ENCODE results near the gene DNAJC6.

The DNAJC6 gene

DNA sequence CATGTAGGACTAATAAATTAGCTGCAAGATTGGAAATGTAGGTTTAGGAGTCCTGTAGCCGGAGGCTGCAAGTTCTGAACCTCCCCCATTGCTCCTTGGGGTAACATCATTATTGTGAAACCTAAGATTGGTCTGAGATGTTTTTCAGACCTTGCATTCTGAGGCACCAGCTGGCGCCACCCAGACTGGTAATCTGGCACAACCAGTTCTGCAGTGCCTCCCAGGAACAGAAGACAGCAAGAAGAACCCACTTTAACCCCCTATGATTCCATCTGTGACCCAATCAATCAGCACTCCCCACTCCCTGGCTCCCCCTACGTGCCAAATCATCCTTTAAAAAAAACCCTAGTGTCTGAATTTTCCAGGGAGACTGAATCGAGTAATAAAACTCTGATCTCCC is 11.6 kb upstream of the DNAJC6 start:
- no peak for DNase-seq

DNA sequence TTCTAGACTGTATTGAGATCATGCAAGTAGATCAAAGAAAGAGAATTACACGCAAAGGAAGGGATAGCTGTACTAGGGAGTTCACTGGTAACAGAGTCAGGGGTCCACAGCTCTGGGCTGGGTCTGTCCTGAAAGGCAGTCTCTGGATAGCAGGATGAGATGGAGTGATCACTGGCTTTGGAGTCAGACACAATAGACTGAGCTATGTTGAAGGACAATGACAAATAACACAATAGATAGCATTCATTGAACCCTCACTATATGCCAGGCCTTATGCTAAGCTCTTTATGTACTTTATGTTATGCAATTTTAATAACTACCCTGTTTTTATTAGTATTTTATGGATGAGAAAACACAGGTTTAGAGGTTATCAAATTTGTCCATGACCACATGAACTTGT is 10.0 kb upstream of the DNAJC6 start:
- DNase-seq: no peak

DNA sequence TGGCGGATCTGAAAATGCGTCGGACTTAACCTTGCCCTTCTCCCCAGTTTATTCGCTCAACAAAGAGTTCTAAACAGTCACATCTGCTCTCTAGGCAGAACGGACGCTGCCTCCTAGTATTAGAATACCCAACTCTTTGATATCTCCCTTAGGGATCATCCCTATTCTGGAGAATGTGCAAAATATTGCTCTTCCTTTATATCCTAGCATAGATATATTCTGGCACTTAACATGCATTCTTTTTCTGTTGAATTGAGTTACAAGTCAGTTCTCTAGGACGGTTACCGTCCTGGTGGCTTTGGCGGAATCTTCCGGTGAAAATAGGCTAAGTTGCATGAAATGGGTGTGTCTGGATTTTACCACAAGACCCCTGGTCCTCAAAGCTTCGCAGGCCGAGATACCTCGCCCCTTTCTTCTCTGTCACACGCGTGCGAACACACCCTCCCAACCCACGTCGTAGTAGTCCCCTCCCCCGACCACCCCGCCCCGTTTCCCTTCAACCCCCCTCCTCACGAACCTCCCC is 501 bp upstream of the DNAJC6 start:
- no peak for DNase-seq

DNA sequence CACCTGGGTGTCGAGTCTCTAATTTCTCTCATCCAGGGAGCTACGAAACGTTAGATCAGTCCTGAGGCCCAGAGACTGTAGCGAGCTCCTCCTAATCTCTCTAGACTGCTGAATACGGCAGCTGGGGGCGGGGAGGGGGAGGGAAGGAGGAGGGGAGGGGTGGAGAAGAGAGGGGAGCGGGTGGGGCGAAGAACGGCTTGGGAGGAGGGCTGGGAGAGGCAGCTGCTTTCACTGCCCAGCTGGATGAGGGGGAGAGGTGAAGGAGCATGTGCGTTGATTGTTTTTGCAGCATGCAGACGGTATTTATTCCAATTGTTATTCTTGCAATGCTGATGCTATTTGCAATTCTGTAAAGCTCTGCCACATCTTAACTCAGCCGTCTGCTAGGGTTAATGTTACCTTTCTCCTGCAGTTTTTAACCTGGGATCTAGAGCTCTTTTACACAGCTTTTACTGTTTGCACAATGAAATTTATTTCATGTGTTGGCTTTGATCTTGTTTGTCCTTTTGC is 790 bp downstream of the DNAJC6 start:
- peak; percentile 80 for DNase-seq

DNA sequence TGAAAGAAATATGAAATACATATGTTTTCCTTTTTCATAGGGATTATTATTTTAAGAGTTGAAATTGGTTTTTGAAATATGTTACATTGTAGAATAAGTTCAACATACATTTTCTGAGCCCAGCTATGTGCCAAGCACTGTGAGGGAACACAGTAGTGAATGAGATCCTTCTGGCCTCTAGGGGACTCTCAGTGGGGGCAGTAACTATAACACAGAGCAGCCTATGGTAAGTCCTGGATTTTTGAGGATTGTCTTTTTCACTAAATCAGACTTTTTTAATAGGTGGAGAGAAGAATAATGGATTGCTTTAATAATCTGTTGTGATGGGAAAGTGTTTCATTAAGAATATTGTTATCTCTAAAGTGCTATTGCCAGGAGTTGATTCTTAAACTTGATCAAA is 2.4 kb downstream of the DNAJC6 start:
- DNase-seq: no peak

DNA sequence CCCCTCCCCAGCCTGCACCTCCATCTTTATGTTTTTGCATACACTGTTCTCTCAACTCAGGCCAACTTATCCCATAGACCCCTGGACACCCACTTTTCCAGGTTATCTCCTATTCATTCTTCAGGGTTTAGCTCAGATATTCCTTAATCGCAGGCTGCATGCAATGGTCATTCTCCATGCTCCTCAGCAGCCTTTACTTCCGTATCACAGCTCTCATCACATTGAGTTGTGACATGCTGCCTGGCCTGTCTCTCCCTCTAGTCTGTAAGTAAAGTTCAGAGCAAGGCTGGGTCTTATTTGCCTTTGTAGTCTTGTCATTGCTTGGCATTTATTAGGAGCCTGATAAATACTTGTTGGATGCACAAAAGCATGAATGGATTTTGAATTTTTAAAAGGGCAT is 6.9 kb downstream of the DNAJC6 start:
- no peak for DNase-seq

DNA sequence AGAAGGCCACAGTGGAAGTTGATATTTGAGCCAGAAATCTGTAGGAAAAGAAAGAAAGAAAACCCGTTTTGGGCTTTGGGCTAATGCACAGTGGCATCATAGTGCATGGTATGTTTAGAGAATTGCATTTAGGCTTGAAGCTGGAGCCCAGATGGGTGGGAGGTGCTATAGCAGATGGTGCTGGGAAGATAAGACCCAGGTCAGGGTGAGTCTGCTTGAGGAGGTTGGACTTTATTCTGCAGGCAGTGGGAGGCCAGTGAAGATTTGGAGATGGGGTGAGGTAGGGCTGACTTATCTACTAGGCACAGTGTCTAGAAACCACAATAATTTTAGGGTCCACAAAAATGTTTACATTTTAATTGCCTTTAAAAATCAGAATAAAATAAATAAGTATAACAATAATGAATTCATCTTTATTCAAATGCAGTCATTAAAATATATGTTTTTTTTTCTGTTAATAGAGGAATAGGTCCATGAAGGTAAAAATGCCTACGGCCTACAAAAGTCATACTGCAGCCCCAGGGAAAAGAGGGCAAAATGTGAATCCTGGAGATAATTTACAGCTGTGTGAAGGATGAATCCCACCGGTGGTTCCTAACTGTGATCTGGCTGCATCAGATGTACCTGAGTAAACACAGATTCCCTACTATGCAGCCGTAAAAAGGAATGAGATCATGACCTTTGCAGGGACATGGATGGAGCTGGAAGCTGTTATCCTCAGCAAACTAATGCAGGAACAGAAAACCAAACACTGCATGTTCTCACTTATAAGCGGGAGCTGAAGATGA is 8.7 kb downstream of the DNAJC6 start:
- DNase-seq: no peak

DNA sequence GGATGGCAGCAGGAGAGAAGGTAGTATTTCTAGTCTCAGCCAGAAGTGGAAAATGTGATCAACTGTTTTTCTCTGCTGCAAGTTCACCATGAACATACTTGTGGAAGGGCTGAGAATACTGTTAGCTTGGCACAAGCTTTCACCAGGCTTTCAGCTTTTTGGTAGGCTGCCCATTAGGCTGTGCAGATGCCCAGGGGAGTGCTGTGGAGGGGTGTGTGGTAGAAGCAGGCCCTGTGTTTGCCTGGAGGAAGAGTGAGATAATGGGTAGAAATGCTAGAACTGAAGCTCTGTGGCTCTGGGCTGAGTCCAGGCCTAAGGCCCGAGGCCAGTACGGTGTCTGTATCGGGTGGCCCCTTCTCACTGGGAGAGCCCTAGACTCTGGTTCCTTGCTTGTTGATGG is 9.8 kb downstream of the DNAJC6 start:
- DNase-seq: no peak

DNA sequence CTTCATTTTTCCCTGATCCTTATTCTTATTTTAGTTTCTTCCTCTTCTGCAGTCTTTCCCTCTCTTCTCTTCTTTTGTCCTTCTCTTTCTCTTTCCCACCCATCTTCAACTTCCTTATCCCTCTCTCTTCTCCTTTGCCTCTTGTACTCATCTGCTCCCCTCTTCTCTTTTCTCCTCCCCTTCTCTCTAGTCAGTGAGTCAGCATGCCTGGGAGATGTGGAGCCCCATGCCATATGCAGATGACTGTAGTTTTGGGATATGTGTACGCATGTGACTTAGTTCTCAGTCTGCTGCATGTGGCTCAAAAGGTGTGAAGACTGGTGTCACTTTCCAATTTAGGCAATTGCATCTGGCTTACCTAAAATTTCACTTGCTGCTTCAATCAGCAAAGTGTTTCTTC is 10.4 kb downstream of the DNAJC6 start:
- DNase-seq: no peak

DNA sequence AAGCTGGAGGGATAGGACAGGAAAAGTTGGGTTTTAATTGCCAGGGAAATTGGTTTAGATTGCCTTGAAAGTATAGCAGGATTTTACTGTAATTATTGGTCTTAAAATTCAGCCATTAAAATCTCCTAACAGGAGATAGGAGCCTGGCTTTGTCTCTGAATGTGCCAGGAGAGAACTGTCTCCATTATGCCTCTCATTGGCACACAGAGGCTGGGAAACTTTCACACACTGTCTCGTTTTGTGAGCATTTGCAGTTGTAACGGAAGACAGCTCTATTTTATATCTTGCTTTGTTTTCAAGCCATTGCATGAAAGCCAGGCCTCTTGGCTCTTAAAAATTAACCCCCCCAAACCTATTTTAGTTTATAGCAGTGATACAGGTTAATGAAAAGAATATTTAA is 12.5 kb downstream of the DNAJC6 start:
- DNase-seq: no peak

DNA sequence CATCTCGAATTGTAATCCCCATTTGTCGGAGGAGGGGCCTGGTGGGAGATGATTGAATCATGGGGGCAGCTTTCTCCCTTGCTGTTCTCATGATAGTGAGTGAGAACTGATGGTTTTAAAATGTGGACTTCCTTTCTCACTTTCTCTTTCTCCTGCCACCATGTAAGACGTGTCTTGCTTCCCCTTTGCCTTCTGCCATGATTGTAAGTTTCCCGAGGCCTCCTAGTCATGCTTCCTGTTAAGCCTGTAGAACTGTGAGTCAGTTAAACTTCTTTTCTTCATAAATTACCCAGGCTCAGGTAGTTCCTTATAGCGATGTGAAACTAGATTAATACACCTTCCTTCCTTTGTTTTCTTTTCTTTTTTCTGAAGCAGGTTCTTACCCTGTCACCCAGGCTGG is 13.9 kb downstream of the DNAJC6 start:
- DNase-seq: no peak

DNA sequence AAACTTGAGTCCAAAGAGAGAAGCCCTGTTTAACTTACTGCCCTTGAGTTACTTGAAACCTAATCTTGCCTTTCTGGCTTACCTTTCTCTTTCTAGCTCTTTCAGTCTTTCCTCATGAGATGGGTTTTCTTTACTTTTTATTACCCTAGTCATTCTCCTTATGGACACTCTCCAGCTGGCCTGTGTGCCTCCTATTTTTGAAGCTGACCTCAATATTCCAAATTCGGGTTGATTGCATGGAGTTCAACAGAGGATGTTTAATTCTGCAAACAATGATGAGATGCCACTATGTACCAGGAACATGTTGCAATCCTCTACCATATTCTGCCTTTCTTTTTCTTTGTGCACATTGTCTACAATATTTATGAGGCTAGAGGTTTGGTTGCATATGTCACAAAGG is 20.7 kb downstream of the DNAJC6 start:
- DNase-seq: no peak

DNA sequence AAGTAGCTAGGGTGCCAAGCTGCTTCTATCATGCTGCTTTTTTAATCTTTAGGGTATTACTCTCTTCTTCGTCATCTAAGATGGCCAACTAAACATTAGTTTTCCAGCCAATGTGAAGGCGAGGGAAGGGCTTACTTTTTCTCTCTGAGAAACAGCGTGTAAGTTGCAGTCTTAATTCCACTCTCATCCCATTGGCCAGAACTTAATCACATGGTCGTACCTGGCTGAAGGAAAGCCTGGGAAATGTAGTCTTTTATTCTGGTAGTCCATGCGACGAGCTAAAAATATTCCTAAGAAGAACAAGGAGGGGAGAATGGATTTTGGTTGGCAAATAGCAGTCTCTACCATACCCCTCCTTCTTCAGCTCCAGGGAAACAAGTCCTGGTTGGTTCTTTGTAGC is 21.5 kb downstream of the DNAJC6 start:
- no peak for DNase-seq

DNA sequence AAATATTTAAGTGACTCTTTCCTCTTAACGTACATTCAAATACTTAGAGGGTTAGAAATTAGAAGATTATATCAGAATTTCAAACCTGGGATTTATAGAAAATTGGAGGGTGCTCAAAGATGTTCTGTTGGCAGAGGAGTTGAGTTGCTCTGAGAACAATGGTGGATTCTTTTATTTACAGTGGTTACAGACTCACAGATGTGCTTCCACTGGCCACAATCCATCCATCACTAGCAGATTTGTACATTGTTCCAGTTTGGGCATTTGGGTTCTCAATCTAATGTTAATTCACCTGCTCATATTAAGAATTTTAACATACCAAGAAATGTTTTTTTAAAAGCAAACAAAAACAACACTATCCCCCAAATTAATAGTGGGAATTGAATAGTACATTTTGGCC is 23.5 kb downstream of the DNAJC6 start:
- no peak for DNase-seq

DNA sequence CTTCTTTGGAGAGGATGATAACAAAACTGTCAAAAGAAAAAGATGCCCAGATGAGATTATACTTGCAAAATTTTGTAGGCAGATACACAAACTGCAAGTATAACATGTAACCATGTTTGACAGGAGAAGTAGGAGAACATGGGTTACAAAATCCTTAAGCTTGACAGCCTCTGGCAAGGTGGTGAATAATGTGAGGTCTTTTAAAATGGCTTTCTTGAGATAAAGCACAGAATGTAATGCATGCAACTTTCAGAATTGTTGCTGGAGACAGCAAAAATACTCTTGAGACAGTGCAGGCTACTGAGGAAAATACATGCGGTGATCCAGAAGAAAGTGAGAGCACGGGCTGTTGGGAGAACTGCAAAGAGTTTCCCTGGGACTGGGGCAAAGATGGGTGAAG is 24.7 kb downstream of the DNAJC6 start:
- no peak for DNase-seq

DNA sequence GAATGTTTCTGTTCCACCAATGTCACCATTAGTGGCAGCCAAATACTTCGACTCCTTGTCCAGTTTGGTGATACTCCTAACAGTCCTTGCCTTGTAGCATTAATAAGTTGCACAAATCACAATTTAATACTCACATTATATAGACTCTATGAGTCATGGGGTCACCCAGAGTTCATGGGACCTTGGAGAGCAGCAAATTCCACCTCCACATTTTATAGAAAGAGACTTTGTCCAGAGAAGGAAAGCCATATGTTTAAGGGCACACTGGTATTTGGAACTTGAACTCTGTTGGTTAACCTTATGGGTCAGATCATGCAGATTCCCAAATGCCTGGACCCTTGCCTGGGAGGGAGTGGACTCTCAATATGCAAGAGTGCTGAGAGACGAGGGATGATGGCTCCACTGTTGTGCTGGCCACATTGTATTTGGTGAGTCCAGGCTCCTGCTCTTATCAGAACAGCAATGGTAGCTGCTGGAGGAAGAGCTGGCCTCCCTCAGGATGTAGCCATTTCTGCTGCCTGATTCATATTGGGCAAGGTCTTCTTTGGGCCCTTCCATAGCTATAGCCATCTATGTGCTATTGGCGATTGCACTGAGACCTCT is 30.6 kb downstream of the DNAJC6 start:
- DNase-seq: no peak

DNA sequence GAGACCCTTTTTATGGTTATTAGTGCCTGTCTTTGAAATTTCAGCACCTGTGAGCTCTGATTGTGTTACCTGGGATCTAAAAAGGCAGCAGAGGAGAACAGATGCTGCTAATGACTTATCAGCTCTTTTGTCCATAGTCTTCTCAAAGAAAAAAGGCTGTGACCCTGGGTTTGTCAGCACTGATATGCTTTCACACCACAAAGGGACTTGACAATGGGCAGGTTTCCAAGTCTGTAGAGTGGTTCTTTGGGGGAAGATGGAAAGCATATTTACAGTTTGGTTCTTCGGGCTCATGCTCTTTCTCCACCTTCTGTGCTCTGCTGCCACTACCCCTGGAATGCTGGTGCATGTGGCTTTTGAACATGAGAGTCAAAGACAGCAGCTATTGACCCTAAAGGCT is 32.0 kb downstream of the DNAJC6 start:
- peak; percentile 78 for DNase-seq

DNA sequence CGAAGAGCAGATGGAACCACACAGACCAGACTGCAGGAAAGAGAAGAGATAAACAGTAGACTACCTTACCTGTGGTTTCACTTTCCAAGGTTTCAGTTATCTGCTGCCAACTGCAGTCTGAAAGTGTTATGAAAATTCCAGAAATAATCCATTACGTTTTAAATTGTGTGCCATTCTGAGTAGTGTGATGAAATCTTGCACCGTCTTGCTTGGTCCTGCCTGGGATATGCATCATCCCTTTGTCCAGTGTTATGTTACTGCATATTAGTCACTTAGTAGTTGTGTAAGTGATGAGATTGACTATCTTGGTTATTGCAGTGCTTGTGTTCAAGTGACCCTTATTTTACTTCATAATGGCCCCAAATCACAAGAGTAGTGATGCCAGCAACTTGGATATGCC is 33.9 kb downstream of the DNAJC6 start:
- DNase-seq: no peak

DNA sequence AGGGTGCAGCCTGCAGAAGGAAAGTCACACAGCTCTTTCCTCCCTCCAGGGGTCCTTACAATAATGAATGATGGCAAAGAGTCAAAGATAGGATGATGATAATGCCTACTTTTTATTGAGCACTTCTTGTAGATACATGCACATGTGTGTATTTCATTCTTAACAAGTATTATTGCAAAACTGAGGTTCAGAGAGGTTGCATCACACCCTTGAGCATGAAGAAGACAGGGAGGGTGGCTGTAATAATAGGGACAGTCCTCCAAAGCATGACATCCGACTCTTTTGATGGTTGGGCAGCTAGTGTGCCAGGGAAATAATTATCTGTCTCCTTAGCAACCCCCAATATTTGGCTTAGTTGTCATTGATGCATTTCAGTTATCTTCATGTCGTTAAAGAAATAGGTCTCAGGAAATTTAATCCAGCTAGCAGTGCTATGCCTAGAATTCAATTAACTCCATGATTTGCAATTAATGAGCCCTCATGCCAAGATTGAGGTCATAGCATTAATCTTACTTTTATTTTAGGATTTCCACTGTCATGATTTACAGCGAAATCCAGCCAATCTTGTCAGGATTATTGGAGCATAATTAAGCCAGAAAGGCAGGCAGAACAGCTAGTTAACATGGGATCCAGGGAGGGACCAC is 35.0 kb downstream of the DNAJC6 start:
- DNase-seq: no peak

DNA sequence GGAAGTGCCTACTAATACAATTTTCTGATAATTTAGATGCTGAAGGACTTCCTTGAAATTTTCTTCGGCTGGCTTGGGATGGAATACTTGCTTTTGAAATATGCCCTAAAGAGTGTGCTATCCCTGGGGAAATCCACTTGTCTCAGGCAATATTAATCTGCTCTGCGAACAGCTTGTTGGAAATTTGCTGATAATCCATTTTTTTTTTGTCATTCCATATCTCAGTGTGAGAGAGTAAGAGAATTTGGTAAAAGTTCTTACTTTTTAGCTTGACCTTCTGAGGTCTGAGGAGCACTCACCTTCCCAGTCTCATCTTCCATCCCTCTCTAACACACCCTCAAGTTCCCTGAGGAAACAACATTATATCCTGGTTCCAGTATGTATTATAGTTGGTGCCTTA is 36.8 kb downstream of the DNAJC6 start:
- DNase-seq: no peak

DNA sequence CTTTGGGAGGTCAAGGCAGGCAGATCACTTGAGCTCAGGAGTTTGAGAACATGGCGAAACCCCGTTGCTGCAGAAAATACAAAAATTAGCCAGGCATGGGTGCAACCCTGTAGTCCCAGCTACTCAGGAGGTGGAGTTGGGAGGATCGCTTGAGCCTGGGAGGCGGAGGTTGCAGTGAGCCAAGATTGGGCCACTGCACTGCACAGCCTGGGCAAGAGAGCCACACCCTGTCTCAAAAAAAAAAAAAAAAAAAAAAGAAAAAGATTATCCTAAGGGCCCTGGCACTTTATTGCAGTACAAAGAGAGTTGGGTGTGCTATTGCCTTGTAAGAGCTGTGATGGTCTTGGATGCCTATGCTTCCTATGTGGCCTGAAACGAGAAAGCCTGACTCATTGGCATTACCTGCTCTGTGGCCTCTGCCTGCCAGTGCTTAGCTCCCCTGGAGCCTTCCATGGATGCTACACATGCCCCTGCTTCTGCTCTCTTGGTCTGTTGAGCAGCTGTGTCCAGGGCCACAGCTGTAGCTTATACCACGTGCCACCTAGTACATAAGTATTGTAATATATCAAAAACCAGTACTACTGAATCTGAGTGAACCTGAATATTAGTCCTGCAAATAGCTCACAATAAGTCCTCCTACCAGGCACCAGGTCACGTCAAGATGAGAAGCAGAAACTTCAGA is 45.8 kb downstream of the DNAJC6 start:
- no peak for DNase-seq

DNA sequence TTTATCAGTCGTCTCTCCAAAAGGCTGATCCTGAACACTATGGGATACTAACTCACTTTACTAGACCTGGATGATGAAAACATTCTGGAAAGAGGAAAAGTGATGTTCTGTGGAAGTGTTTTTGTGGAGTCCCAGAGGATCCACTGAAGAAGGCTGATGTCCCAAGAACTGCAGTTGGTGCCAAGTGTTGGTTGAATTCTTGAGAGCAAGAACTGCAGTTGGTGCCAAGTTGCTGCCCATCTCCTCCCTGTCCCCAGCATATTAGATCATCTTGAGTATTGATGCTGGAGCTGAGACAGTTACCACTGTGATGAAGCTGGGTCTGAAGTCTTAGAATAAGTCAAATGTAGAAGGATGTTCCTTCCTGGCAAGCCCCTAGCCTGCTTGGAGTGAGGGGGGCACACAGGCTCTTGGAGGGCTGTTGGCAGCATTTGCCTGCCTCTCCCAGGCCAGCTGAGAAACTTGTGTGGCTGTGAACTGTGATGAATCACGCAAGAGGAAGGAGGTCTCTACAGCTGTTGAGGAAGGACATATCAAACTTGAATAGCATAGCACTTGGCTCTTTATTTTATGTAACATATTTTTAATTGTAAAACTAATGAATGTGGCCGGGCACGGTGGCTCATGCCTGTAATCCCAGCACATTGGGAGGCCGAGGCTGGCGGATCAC is 48.1 kb downstream of the DNAJC6 start:
- no peak for DNase-seq

DNA sequence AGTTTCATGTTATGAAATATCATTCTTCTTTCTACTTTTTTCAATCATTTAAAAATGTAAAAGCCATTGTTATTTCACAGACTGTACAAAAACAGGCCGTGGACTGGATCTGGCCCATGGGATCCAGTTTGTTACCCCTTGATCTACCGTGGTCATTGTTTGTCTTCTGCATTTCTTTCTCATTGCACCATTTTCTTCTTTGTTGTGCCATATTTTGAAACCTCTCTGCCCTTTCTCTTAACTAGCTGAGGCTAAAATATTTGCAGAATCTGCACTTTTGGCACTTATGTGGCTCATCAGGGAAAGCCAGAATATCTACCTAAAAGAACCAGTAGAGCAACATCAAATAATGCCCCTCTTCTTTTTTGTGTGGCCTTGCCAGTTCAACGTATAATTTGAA is 50.5 kb downstream of the DNAJC6 start:
- DNase-seq: no peak

Measured in NCI-H345 (cell line).